Activated naive CD8-positive, alpha-beta T cell treated with anti-CD3 and anti-CD28 coated beads, Interleukin-2, amount 10 ng/mL, durations not matched to agents 7 days and 5 days (primary cell): ENCODE results near the gene MCF2. TPM values are rescaled to one million over a fixed set of nuclear protein-coding genes. Genes with fewer than 3 reads are reported as not detected.

ENCODE experiments used
- ATAC-seq: fragments of 150-1000 bp; cut with Tn5 transposase; one replicate; pipeline ENCODE4 v1.10.0; 2021; ENCODE audit warnings: low read depth, moderate library complexity
- POLR2A ChIA-PET: fragments of 350-600 bp; sonication (Branson Sonifier 250); formaldehyde crosslinking; loops from one replicate; lab custom pipeline; 2021; ENCODE audit warnings: antibody characterized with exemption; lab: Charles Lee
- DNase-seq: peaks from one replicate; pipeline ENCODE4 v3.0.0; 2021
- H3K27ac Mint-ChIP-seq: one replicate; pipeline ENCODE4 v1.8.0; 2022; ENCODE audit warnings: mild to moderate bottlenecking, mixed read lengths
- H3K27me3 Mint-ChIP-seq: one replicate; pipeline ENCODE4 v1.8.0; 2022; ENCODE audit warnings: mild to moderate bottlenecking, moderate library complexity, mixed read lengths
- H3K36me3 Mint-ChIP-seq: one replicate; pipeline ENCODE4 v1.8.0; 2021; ENCODE audit warnings: mild to moderate bottlenecking, mixed read lengths
- H3K4me1 Mint-ChIP-seq: one replicate; pipeline ENCODE4 v1.8.0; 2021; ENCODE audit warnings: mixed read lengths
- H3K4me3 Mint-ChIP-seq: one replicate; pipeline ENCODE4 v1.8.0; 2022; ENCODE audit warnings: mild to moderate bottlenecking, moderate library complexity, mixed read lengths
- H3K9me3 Mint-ChIP-seq: one replicate; pipeline ENCODE4 v1.8.0; 2021; ENCODE audit warnings: mixed read lengths
- total RNA-seq, 2 experiments: library from RNA; stranded (reverse); gene quantifications; one replicate each; pipeline ENCODE4 v1.2.3, GENCODE V29; 2021

The MCF2 gene
- total RNA-seq, 2 experiments from 2014 or later = 0.69 to 0.99 TPM

DNA sequence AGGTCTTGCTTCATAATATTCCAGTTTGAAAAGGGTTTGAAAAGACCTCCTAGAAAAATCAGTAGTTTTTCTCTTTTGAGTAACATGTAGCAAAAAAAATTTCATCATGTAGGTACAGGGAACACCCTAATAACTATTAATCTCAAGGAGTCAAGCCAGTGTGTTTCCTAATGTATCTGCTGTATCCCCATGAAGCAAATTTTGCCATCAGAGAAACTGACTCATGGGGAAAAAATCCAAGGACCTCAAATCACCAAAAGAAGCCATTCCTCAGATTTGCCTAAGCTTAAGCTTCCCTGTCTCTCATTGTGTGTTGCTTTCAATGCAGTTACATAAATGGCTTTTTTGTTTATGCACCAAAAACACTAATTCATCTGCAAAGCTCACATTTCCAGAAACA lies 147.7 kb downstream of the MCF2 start:
- Mint-ChIP-seq H3K36me3 (no peaks in the 10 kb centered on the region), H3K4me1 (no peaks in the 10 kb centered on the region), H3K27ac (no peak overlapping the region), H3K27me3 (no peaks in the 10 kb centered on the region), H3K9me3 (no peaks in the 10 kb centered on the region), H3K4me3 (no peak overlapping the region)
- DNase-seq (no peak), ATAC-seq (no peak)
- POLR2A ChIA-PET = no interaction called here

DNA sequence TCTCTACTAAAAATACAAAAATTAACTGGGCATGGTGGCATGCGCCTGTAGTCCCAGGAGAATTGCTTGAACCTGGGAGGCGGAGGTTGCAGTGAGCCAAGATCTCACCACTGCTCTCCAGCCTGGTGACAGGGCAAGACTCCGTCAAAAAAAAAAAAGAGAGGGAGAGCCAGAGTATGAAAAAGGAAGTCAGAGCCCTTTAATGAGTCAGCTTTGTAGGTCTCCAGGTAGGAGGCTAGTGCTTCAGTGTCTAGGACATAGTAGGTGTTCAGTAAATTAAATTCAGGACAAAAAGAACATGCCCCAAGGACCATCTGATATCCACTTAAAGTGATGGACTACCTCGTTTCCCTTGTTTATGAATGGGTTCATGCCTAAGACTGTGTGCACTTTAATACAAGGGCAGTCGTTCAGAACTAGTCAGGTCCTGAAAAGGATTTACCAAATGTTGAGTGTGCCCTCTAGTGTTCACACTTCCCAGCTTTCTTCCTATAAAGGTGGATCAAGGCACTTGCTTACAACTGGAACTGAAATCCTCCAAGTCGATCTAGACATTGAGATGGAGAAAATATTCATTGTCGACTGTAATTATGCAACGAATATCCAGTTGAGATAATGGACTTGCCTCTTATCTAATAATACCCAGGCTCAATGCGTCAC lies 148.5 kb downstream of the MCF2 start:
- no peaks in the 10 kb centered on the region for H3K9me3 Mint-ChIP-seq
- POLR2A ChIA-PET = no interaction called here
- no peak overlapping the region for H3K27ac Mint-ChIP-seq
- no peak overlapping the region for H3K4me3 Mint-ChIP-seq
- no peaks in the 10 kb centered on the region for H3K27me3 Mint-ChIP-seq
- peaks cover 2% of the 10 kb centered on the region for H3K4me1 Mint-ChIP-seq
- ATAC-seq (no peak), DNase-seq (no peak)
- no peaks in the 10 kb centered on the region for H3K36me3 Mint-ChIP-seq

DNA sequence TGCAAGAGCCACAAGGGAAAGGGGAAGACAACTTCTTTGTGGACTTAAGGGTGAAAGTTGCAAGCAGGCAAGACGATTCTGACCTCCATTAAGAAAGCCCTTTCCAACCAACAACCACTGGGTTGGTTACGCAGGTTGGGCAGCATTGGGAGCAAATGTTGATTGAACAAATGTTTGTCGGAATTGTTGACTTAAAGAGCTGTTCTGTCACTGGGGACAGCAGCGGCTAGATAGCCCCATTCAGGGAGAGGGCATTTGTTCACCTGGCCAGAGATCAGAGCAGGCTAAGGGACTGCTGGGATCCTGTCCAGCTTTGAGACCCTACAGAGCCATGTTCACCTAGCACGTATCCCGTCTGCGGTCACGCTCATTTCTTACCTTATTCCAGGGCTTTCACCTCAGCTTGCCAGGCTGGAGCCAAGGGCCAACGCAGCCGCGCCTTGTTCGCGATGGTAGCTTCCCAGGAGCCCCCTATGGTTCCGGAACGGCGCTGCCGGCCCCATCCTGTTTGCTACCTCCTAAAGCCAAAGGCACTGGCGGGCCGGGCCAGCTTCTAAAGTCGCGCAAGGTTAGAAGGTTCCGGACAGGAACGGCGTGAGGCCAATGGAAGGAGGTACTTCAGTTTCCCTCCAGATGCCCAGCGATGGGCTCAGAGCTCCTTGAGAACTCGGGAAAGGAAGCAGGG lies 152.8 kb downstream of the MCF2 start:
- no peak for ATAC-seq
- POLR2A ChIA-PET = no interaction called here
- Mint-ChIP-seq H3K27me3 (no peaks in the 10 kb centered on the region), H3K36me3 (no peaks in the 10 kb centered on the region), H3K9me3 (no peaks in the 10 kb centered on the region), H3K4me3 (no peak overlapping the region), H3K4me1 (peaks cover 6% of the 10 kb centered on the region), H3K27ac (no peak overlapping the region)
- no peak for DNase-seq

DNA sequence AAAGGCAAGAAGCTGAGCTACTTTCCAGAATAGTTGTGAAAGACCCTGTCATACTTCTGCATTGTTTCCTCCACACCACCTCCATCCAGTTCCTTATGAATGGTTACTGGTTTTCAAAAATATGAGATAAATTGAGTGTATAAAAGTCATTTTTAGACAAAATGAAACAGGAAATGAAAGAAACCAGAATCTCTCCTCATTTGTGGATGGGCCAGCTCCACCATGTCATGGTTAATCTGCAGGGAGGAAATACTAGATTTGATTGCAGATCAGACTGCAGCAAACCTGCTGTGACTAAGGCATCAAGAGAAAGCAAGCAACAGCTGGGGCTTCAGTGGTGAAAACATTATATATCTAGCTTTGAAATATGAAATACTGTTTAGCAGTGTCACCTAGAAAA lies 153.6 kb downstream of the MCF2 start:
- POLR2A ChIA-PET = no interaction called here

DNA sequence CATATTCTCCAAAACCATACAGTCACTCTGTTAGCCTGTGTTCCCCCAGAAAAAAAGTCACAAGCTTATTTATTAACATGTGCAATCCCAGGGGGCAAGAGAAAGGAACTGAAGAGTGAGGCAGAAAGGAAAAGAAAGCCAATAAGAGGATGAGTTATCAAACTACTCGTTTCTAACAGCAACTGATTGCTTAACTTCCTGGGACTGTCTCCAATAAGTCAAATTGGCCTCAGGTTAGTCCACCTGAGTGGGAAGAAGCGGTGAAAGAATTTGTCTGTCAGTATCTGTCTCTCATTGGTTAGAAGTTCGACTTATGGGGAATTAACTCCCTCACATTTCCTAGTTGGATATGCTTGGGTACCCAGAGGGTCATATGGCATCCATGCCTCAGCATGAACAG lies 163.4 kb downstream of the MCF2 start:
- POLR2A ChIA-PET = no interaction called here
- Mint-ChIP-seq H3K4me1 (no peaks in the 10 kb centered on the region), H3K9me3 (no peaks in the 10 kb centered on the region), H3K27ac (no peak overlapping the region), H3K36me3 (no peaks in the 10 kb centered on the region), H3K4me3 (no peak overlapping the region), H3K27me3 (no peaks in the 10 kb centered on the region)
- no peak for ATAC-seq
- no peak for DNase-seq

More for the DNA sequence above, 153.6 kb downstream of the MCF2 start:
- ATAC-seq (no peak), DNase-seq (no peak)
- H3K27ac Mint-ChIP-seq = no peak overlapping the region
- H3K36me3 Mint-ChIP-seq = no peaks in the 10 kb centered on the region
- no peaks in the 10 kb centered on the region for H3K9me3 Mint-ChIP-seq
- H3K4me1 Mint-ChIP-seq = peaks cover 6% of the 10 kb centered on the region
- H3K4me3 Mint-ChIP-seq = no peak overlapping the region
- H3K27me3 Mint-ChIP-seq = no peaks in the 10 kb centered on the region

DNA sequence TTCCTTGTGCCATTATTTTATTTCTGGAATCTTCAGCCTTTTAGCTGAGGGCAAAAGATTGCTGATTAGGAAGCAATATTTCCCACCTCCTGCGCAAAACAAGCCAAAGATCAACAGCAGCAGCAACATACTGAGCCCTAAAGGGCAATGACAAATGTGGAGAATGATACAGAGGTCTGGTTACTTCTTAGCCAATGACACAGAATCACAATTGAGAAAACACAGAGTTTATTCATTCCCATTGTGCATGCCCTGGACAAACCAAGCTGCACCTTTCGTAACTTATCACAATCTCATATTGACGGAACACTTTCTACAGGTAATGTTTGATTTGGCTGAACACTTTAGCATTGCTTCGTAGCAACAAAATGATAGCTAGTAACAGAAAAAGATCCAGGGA lies 164.0 kb downstream of the MCF2 start:
- DNase-seq = no peak
- Mint-ChIP-seq H3K27me3 (no peaks in the 10 kb centered on the region), H3K9me3 (no peaks in the 10 kb centered on the region), H3K36me3 (no peaks in the 10 kb centered on the region), H3K27ac (no peak overlapping the region), H3K4me1 (no peaks in the 10 kb centered on the region), H3K4me3 (no peak overlapping the region)
- ATAC-seq = no peak
- POLR2A ChIA-PET = no interaction called here

DNA sequence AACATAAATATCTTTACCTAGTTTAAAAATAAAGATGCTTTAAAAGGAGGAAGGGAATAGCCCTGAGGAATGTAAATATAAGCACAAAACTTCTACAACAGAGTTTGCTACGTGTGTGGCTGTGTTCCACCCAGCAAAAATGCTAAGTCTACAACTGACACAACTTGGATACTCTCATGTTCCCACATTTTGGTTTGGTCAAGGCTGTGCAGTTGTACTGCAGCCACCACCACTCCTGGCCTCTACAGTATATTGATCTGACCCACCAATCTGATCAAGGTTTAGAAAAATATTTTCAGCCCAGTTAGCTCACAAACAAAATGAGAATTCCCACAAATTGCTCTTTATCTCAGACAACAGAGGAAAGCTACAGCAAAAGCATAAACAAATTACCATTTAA lies 165.3 kb downstream of the MCF2 start:
- POLR2A ChIA-PET = no interaction called here
- H3K4me3 Mint-ChIP-seq = no peak overlapping the region
- ATAC-seq (no peak), DNase-seq (no peak)
- H3K4me1 Mint-ChIP-seq = no peaks in the 10 kb centered on the region
- H3K36me3 Mint-ChIP-seq = no peaks in the 10 kb centered on the region
- no peak overlapping the region for H3K27ac Mint-ChIP-seq
- H3K9me3 Mint-ChIP-seq = no peaks in the 10 kb centered on the region
- H3K27me3 Mint-ChIP-seq = no peaks in the 10 kb centered on the region

DNA sequence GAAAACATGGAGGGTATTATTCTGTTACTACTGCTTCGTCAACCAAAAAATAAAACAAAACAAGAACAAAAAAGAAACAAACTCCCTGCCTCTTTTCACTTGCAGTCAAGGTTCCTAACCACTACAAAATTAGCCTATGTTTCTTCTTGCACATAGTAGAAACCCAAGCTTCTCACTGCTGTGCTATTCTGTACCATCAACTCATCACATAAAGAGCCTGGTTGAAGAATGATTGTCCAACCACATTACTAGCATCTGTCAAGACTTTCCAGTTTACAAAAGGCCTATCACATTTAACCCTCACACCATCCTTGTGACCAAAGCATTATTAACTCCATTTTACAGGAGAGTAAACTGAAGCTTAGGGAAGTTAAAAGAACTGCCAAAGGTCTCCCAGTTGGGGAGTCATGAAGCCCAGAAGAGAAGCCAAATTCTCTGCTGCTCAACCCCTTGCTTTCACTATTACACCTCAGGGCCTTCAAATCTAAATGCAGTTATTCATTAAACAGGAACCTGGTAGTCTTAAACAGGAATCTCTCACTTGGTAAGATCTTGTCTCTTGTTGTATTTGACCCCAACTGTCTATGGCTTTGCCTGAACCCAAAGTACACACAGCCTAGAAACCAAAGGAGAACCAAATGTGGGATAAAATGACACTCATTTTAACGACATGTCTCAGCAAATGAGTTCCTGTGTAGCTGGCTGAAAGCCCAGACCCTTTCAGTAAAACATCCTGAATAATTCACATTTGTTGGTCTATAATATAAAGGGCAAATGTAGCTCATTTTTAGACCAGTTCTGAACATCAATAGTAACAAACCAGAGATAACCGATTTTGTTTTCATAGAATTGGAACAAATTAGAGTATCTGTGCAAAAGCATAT lies 168.8 kb downstream of the MCF2 start:
- H3K27me3 Mint-ChIP-seq = no peaks in the 10 kb centered on the region
- H3K4me1 Mint-ChIP-seq = no peaks in the 10 kb centered on the region
- POLR2A ChIA-PET = no interaction called here
- H3K9me3 Mint-ChIP-seq = no peaks in the 10 kb centered on the region
- H3K27ac Mint-ChIP-seq = no peak overlapping the region
- no peaks in the 10 kb centered on the region for H3K36me3 Mint-ChIP-seq
- ATAC-seq = no peak
- DNase-seq = no peak
- H3K4me3 Mint-ChIP-seq = no peak overlapping the region

DNA sequence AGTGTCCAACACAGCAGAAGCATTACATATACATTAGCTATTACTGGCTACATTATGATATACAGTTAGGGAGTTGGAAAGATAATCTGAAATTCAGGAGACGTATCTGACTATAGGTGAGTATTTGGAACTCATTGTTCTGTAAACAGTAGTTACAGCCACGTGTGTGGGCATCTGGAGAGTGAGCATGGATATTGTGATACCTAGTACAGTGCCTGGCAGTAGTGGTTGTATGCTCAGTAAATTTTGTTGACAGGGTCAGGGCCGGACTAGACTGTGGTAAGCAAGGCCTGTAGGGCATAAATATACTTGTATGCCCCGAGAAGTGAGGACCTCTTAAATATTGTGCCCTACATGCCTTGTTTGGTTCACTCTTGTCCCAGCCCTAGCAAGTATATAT lies 174.5 kb downstream of the MCF2 start:
- H3K4me3 Mint-ChIP-seq = no peak overlapping the region
- no peaks in the 10 kb centered on the region for H3K27me3 Mint-ChIP-seq
- no peaks in the 10 kb centered on the region for H3K36me3 Mint-ChIP-seq
- H3K9me3 Mint-ChIP-seq = no peaks in the 10 kb centered on the region
- DNase-seq = no peak
- no peak overlapping the region for H3K27ac Mint-ChIP-seq
- no peak for ATAC-seq
- POLR2A ChIA-PET = no interaction called here
- H3K4me1 Mint-ChIP-seq = no peaks in the 10 kb centered on the region

DNA sequence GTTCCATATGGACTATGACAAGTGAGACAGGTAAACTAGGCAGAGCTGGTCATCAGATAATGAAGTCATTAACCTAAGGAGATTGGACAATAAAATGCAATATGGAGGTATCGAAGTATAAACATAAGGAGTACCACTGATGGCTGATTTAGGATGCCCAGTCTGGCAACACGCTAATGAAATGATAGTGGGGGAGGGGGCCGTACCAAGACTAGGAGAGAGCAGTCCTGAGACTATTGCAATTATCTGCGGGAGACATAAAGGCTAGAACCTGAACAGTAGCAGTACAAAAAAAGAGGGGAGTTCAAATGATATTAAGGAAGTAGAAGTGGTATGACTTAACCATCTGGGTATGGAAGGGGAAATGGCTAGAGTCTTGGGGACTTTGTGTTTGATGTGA lies 175.1 kb downstream of the MCF2 start:
- ATAC-seq (no peak), DNase-seq (no peak)
- no peaks in the 10 kb centered on the region for H3K4me1 Mint-ChIP-seq
- H3K36me3 Mint-ChIP-seq = no peaks in the 10 kb centered on the region
- no peaks in the 10 kb centered on the region for H3K27me3 Mint-ChIP-seq
- no peaks in the 10 kb centered on the region for H3K9me3 Mint-ChIP-seq
- H3K27ac Mint-ChIP-seq = no peak overlapping the region
- POLR2A ChIA-PET = no interaction called here
- H3K4me3 Mint-ChIP-seq = no peak overlapping the region

Other genes with a start within 250 kb of the MCF2 start
- not detected for gene F9, start 177.4 kb downstream of the MCF2 start, total RNA-seq
- gene ATP11C, start 224.9 kb upstream of the MCF2 start, total RNA-seq = 10 to 100 TPM; 16.7 to 20.4 TPM